ENCODE data around the gene TENT4B.

DNA sequence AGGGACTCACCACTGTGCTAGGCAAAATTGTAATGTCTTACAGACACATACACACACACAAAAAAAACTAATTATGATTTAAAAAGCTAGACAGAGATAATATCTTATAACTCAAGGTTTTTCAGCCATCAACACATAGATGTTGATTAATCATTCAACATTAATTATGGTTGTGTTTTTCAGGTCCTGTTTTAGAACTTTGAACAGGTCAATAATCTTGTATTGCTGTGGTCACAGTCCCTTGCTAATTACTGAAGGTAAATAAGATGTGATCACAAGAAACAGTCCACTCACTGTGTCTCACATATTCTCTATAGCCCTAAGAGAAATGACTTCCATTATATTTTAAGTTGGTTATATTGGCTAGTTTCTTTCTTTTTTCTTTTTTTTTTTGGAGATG is 32.4 kb upstream of the TENT4B start:
- TF ChIP-seq CTCF (IDR thresholded peaks at IDR 0.05) (no peak), EZH2 (IDR thresholded peaks at IDR 0.05) (no peak)

Data from neural progenitor cell (in vitro differentiated cells).